GM12864 (cell line): ENCODE data around the gene GRPEL1.

Source experiments
- DNase-seq: peaks from one replicate; pipeline ENCODE4 v3.0.0-alpha.2; 2011; ENCODE audit warnings: low read depth
- H3K4me3 ChIP-seq: 2 replicates; pipeline ENCODE4 v1.5.1; 2011; ENCODE audit warnings: mild to moderate bottlenecking, low read depth, low read length, control low read depth
- CTCF ChIP-seq: IDR thresholded peaks from 2 replicates; pipeline ENCODE4 v1.5.1; 2011; ENCODE audit warnings: low read depth, mild to moderate bottlenecking, moderate library complexity, low read length, control low read depth, inconsistent platforms; ENCODE audit errors: missing control alignments

GRPEL1 gene

GRCh38 chr4:7108660-7109059, 40.8 kb upstream of the GRPEL1 start:
- no peak for TF ChIP-seq CTCF
- H3K4me3 ChIP-seq = no peak overlapping the region

GRCh38 chr4:7108046-7108625, 40.3 kb upstream of the GRPEL1 start:
- H3K4me3 ChIP-seq = no peak overlapping the region
- no peak for DNase-seq
- no peak for TF ChIP-seq CTCF

More at GRCh38 chr4:7108660-7109059, 40.8 kb upstream of the GRPEL1 start:
- no peak for DNase-seq

GRCh38 chr4:7107166-7107905, 39.5 kb upstream of the GRPEL1 start:
- no peak overlapping the region for H3K4me3 ChIP-seq
- no peak for TF ChIP-seq CTCF
- no peak for DNase-seq

- TF ChIP-seq CTCF = no peak
These were observed 37.4 kb upstream of the GRPEL1 start for GRCh38 chr4:7105276-7105675.

GRCh38 chr4:7104366-7105031, 36.6 kb upstream of the GRPEL1 start:
- H3K4me3 ChIP-seq = no peak overlapping the region
- no peak for DNase-seq
- TF ChIP-seq CTCF = no peak

More at GRCh38 chr4:7105276-7105675, 37.4 kb upstream of the GRPEL1 start:
- no peak overlapping the region for H3K4me3 ChIP-seq
- DNase-seq = no peak

- no peak overlapping the region for H3K4me3 ChIP-seq
- DNase-seq = no peak
- TF ChIP-seq CTCF = no peak
These were observed 35.9 kb upstream of the GRPEL1 start for GRCh38 chr4:7103607-7104365.
